ENCODE results near the gene TP53BP1.

TP53BP1 gene

GRCh38 chr15:43484455-43484854 is 8.5 kb downstream of the TP53BP1 start:
- H3K36me3 ChIP-seq (replicated peaks in 1 of 2; ENCODE audit: control insufficient read depth in 2 of 2, insufficient read depth in 2 of 2, low read length in 2 of 2), result peaks cover 25 to 91% of the 10 kb centered on the region in 2 donors
- H3K14ac ChIP-seq (ENCODE audit: low read length), result no peak overlapping the region
- no peak overlapping the region for H2AFZ ChIP-seq (ENCODE audit: low read length)
- H4K91ac ChIP-seq (ENCODE audit: low read depth, low read length, poor library complexity), result no peak overlapping the region
- H2AK5ac ChIP-seq (ENCODE audit: low read depth, low read length), result no peak overlapping the region
- H3K4me1 ChIP-seq (ENCODE audit: control insufficient read depth in 2 of 2, insufficient read depth in 1 of 2, low read depth in 1 of 2, low read length in 2 of 2), result no peaks in the 10 kb centered on the region
- no peak overlapping the region for H3K4ac ChIP-seq (ENCODE audit: low read length)
- H2BK120ac ChIP-seq (ENCODE audit: low read depth, low read length), result no peak overlapping the region
- H3K23ac ChIP-seq (ENCODE audit: low read depth, low read length, poor library complexity), result no peak overlapping the region
- no peak overlapping the region for H2BK15ac ChIP-seq (ENCODE audit: low read length)
- no peak overlapping the region for H3K4me3 ChIP-seq (ENCODE audit: low read length in 2 of 2)
- H3K27me3 ChIP-seq (ENCODE audit: control insufficient read depth in 3 of 3, insufficient read depth in 3 of 3, low read depth in 1 of 3, low read length in 3 of 3), result no peaks in the 10 kb centered on the region
- peaks cover 1 to 6% of the 10 kb centered on the region in 2 donors for H3K9me3 ChIP-seq (replicated peaks in 1 of 2; ENCODE audit: control insufficient read depth in 2 of 2, insufficient read depth in 1 of 2, low read depth in 1 of 2, low read length in 2 of 2)
- no peak overlapping the region for H2BK5ac ChIP-seq (ENCODE audit: low read length)
- no CpG with 5 or more reads among the region's 2 CpGs for WGBS, 2 donors (ENCODE audit: extremely low coverage in 2 of 2, insufficient read length in 2 of 2, insufficient replicate concordance in 1 of 2)
- no peak overlapping the region for H2BK12ac ChIP-seq (ENCODE audit: low read length)
- no peak overlapping the region for H4K8ac ChIP-seq (ENCODE audit: low read depth, low read length)
- H3K4me2 ChIP-seq (ENCODE audit: insufficient read depth, low read length, poor library complexity, severe bottlenecking), result no peak overlapping the region
- no peak overlapping the region for H3K9ac ChIP-seq (ENCODE audit: low read depth, low read length, poor library complexity)
- H3K79me1 ChIP-seq (ENCODE audit: low read depth, low read length), result no peaks in the 10 kb centered on the region
- H3K27ac ChIP-seq (replicated peaks; ENCODE audit: low read length), result no peak overlapping the region
- no peak overlapping the region for H3K18ac ChIP-seq (ENCODE audit: low read length)
- no peak for DNase-seq (ENCODE audit: low spot score)

- H2BK5ac ChIP-seq (ENCODE audit: low read length), result no peak overlapping the region
- H4K91ac ChIP-seq (ENCODE audit: low read depth, low read length, poor library complexity), result no peak overlapping the region
- H4K8ac ChIP-seq (ENCODE audit: low read depth, low read length), result no peak overlapping the region
- H3K4me2 ChIP-seq (ENCODE audit: insufficient read depth, low read length, poor library complexity, severe bottlenecking), result no peak overlapping the region
- peaks cover 25 to 91% of the 10 kb centered on the region in 2 donors for H3K36me3 ChIP-seq (replicated peaks in 1 of 2; ENCODE audit: control insufficient read depth in 2 of 2, insufficient read depth in 2 of 2, low read length in 2 of 2)
- peaks cover 1 to 6% of the 10 kb centered on the region in 2 donors for H3K9me3 ChIP-seq (replicated peaks in 1 of 2; ENCODE audit: control insufficient read depth in 2 of 2, insufficient read depth in 1 of 2, low read depth in 1 of 2, low read length in 2 of 2)
- H3K4me3 ChIP-seq (ENCODE audit: low read length in 2 of 2), result no peak overlapping the region
- no peaks in the 10 kb centered on the region for H3K27me3 ChIP-seq (ENCODE audit: control insufficient read depth in 3 of 3, insufficient read depth in 3 of 3, low read depth in 1 of 3, low read length in 3 of 3)
- WGBS, 2 donors (ENCODE audit: extremely low coverage in 2 of 2, insufficient read length in 2 of 2, insufficient replicate concordance in 1 of 2), result no CpG with 5 or more reads among the region's 4 CpGs
- no peak overlapping the region for H2AK5ac ChIP-seq (ENCODE audit: low read depth, low read length)
- no peak overlapping the region for H3K23ac ChIP-seq (ENCODE audit: low read depth, low read length, poor library complexity)
- no peak overlapping the region for H3K14ac ChIP-seq (ENCODE audit: low read length)
- H3K9ac ChIP-seq (ENCODE audit: low read depth, low read length, poor library complexity), result no peak overlapping the region
- no peak overlapping the region for H2BK120ac ChIP-seq (ENCODE audit: low read depth, low read length)
- no peak overlapping the region for H2BK12ac ChIP-seq (ENCODE audit: low read length)
- no peak overlapping the region for H3K4ac ChIP-seq (ENCODE audit: low read length)
- no peak for DNase-seq (ENCODE audit: low spot score)
- no peaks in the 10 kb centered on the region for H3K79me1 ChIP-seq (ENCODE audit: low read depth, low read length)
- no peaks in the 10 kb centered on the region for H3K4me1 ChIP-seq (ENCODE audit: control insufficient read depth in 2 of 2, insufficient read depth in 1 of 2, low read depth in 1 of 2, low read length in 2 of 2)
- no peak overlapping the region for H3K18ac ChIP-seq (ENCODE audit: low read length)
- no peak overlapping the region for H3K27ac ChIP-seq (replicated peaks; ENCODE audit: low read length)
- no peak overlapping the region for H2AFZ ChIP-seq (ENCODE audit: low read length)
- no peak overlapping the region for H2BK15ac ChIP-seq (ENCODE audit: low read length)
Measured at GRCh38 chr15:43483297-43484128, 9.4 kb downstream of the TP53BP1 start.

DNA sequence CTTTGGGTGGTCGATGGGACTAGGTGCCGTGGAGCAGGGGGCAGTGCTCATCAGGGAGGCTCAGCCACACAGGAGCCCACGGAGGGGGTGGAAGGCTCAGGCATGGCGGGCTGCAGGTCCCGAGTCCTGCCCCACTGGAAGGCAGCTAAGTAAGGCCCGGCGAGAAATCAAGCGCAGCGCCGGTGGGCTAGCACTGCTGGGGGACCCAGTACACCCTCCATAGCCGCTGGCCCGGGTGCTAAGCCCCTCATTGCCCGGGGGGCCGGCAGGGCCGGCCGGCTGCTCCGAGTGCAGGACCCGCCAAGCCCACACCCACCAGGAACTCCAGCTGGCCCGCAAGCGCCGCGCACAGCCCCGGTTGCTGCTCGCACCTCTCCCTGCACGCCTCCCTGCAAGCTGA is 19.1 kb downstream of the TP53BP1 start:
- H2AK5ac ChIP-seq (ENCODE audit: low read depth, low read length), result no peak overlapping the region
- no CpG with 5 or more reads among the region's 25 CpGs for WGBS, 2 donors (ENCODE audit: extremely low coverage in 2 of 2, insufficient read length in 2 of 2, insufficient replicate concordance in 1 of 2)
- H3K18ac ChIP-seq (ENCODE audit: low read length), result no peak overlapping the region
- DNase-seq (ENCODE audit: low spot score), result no peak
- no peaks in the 10 kb centered on the region for H3K79me1 ChIP-seq (ENCODE audit: low read depth, low read length)
- H3K4me1 ChIP-seq (ENCODE audit: control insufficient read depth in 2 of 2, insufficient read depth in 1 of 2, low read depth in 1 of 2, low read length in 2 of 2), result no peaks in the 10 kb centered on the region
- peaks cover 34 to 96% of the 10 kb centered on the region in 2 donors for H3K36me3 ChIP-seq (replicated peaks in 1 of 2; ENCODE audit: control insufficient read depth in 2 of 2, insufficient read depth in 2 of 2, low read length in 2 of 2)
- no peak overlapping the region for H3K4ac ChIP-seq (ENCODE audit: low read length)
- no peak overlapping the region for H2AFZ ChIP-seq (ENCODE audit: low read length)
- H4K91ac ChIP-seq (ENCODE audit: low read depth, low read length, poor library complexity), result no peak overlapping the region
- no peak overlapping the region for H3K27ac ChIP-seq (replicated peaks; ENCODE audit: low read length)
- no peak overlapping the region for H2BK12ac ChIP-seq (ENCODE audit: low read length)
- no peak overlapping the region for H2BK15ac ChIP-seq (ENCODE audit: low read length)
- no peak overlapping the region for H4K8ac ChIP-seq (ENCODE audit: low read depth, low read length)
- no peak overlapping the region for H2BK5ac ChIP-seq (ENCODE audit: low read length)
- H3K4me3 ChIP-seq (ENCODE audit: low read length in 2 of 2), result no peak overlapping the region
- H3K9me3 ChIP-seq (replicated peaks in 1 of 2; ENCODE audit: control insufficient read depth in 2 of 2, insufficient read depth in 1 of 2, low read depth in 1 of 2, low read length in 2 of 2), result no peaks in the 10 kb centered on the region
- no peak overlapping the region for H2BK120ac ChIP-seq (ENCODE audit: low read depth, low read length)
- H3K4me2 ChIP-seq (ENCODE audit: insufficient read depth, low read length, poor library complexity, severe bottlenecking), result no peak overlapping the region
- H3K23ac ChIP-seq (ENCODE audit: low read depth, low read length, poor library complexity), result no peak overlapping the region
- H3K27me3 ChIP-seq (ENCODE audit: control insufficient read depth in 3 of 3, insufficient read depth in 3 of 3, low read depth in 1 of 3, low read length in 3 of 3), result no peaks in the 10 kb centered on the region
- H3K14ac ChIP-seq (ENCODE audit: low read length), result no peak overlapping the region
- no peak overlapping the region for H3K9ac ChIP-seq (ENCODE audit: low read depth, low read length, poor library complexity)

DNA sequence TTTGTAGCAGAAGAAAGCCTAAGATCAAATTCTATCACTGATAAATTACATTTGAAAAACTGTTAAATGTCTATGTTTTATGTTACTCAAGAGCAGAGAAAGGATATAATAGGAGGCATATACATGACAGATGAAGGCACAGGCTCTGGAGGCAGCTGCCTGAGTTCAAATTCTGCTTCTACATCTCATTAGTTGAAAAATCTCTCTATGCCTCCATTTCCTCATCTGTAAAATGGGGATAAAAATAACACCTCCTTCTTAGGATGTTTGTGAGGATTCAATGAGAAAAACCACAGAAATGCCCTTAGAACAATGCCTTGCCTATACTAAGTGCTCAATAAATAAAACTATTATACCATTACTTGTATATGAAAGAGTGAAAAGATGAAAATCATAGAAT is 21.0 kb downstream of the TP53BP1 start:
- Histone ChIP-seq H3K4me2 (ENCODE audit: insufficient read depth, low read length, poor library complexity, severe bottlenecking) (no peak overlapping the region), H2BK12ac (ENCODE audit: low read length) (no peak overlapping the region), H2AK5ac (ENCODE audit: low read depth, low read length) (no peak overlapping the region), H4K91ac (ENCODE audit: low read depth, low read length, poor library complexity) (no peak overlapping the region), H3K4ac (ENCODE audit: low read length) (no peak overlapping the region), H2BK5ac (ENCODE audit: low read length) (no peak overlapping the region), H3K4me3 (ENCODE audit: low read length in 2 of 2) (no peak overlapping the region), H3K18ac (ENCODE audit: low read length) (no peak overlapping the region), H2BK120ac (ENCODE audit: low read depth, low read length) (no peak overlapping the region), H2BK15ac (ENCODE audit: low read length) (no peak overlapping the region), H3K79me1 (ENCODE audit: low read depth, low read length) (no peaks in the 10 kb centered on the region), H3K27ac (replicated peaks; ENCODE audit: low read length) (no peak overlapping the region), H4K8ac (ENCODE audit: low read depth, low read length) (no peak overlapping the region), H3K14ac (ENCODE audit: low read length) (no peak overlapping the region), H3K36me3 (replicated peaks in 1 of 2; ENCODE audit: control insufficient read depth in 2 of 2, insufficient read depth in 2 of 2, low read length in 2 of 2) (peaks cover 30 to 97% of the 10 kb centered on the region in 2 donors), H2AFZ (ENCODE audit: low read length) (no peak overlapping the region), H3K23ac (ENCODE audit: low read depth, low read length, poor library complexity) (no peak overlapping the region), H3K4me1 (ENCODE audit: control insufficient read depth in 2 of 2, insufficient read depth in 1 of 2, low read depth in 1 of 2, low read length in 2 of 2) (no peaks in the 10 kb centered on the region), H3K27me3 (ENCODE audit: control insufficient read depth in 3 of 3, insufficient read depth in 3 of 3, low read depth in 1 of 3, low read length in 3 of 3) (no peaks in the 10 kb centered on the region), H3K9me3 (replicated peaks in 1 of 2; ENCODE audit: control insufficient read depth in 2 of 2, insufficient read depth in 1 of 2, low read depth in 1 of 2, low read length in 2 of 2) (no peaks in the 10 kb centered on the region), H3K9ac (ENCODE audit: low read depth, low read length, poor library complexity) (no peak overlapping the region)
- DNase-seq (ENCODE audit: low spot score), result no peak
